HG03045 (cell line): Measurements from ENCODE around the gene EFNB1.

ENCODE experiments used
- ATAC-seq: cut with Tn5 transposase; IDR thresholded peaks from one replicate; pipeline ENCODE4 v1.9.1; 2021; ENCODE audit warnings: mild to moderate bottlenecking, moderate library complexity; ENCODE audit not compliant: unreplicated experiment

Gene EFNB1

DNA sequence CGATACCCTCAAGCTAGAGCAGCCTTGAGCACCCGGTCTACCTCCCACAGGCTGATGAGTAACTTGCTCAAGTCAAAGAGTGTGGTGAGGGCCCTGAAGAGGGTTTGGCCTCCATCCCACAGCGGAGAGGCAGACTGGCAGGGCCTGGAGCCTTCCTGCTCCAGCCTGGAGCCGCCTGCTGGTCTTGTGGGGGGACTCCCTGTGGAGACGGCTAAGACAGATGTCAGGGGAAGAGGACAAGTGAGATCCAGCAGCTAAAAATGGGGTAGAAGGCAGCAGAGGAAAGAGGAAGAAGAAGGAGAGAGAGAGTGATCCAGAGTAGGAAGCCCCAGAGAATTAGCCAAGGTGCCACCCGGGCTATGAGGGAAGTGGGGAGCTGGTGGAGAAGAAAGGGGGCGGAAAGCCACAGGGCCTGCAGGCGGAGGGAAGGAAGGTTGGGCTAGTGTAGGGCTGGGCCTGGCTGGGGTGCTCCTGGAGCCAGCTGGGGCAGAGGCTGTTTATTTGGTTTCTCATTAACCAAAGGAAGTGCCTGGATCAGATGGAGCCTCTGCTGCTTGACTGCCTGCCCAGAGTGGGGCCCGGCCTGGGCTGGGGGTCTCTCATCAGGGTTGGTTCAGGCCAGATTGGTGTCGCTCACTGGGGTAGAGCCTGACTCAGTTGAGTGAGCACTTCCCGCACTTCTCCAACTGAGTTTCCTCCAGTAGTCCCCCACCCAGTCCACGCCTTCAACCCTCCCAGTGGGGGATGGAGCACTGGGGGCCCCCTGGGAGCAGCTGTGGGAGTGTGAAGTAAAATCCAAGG, 14.2 kb downstream of the EFNB1 start:
- ATAC-seq, result no peak

DNA sequence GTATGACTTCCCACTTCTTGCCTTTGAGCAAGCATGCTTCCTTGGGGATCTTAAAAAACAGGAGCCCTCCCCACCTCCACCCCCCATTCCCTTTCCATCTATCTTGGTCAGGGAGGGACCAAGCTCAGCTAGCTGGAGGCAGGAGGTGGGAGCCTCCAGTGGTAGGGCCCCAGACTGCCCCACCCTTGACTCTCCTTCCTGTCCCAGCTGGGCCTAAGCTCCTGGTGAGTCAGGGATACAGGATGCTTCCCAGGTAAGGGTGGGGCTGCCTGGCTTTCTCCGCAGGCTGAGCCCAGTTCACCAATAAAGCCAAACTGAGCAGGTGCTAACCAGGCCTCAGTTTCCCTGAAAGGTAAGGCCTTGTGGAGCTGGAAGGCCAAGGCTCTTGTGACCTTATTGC, 15.2 kb downstream of the EFNB1 start:
- no peak for ATAC-seq

DNA sequence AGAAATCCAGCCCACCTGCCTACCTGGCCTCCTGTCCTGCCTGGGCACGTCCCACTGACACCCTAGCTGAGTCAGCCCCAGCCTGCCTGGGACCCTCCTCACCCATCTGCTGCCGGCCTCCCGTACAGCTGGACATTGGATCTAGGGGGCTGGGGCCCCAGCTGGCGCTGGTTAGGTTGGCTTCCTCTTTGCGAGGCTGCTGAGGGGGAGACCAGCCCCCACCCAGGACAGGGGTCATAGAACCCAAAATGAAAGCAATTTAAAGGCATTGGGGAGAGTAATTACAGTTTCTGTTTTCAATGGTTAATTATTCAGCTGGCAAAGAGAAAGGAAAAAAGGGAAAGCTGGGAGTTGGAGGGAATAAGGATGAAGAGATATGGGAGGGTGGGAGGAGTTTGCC, 15.8 kb downstream of the EFNB1 start:
- ATAC-seq, result no peak

DNA sequence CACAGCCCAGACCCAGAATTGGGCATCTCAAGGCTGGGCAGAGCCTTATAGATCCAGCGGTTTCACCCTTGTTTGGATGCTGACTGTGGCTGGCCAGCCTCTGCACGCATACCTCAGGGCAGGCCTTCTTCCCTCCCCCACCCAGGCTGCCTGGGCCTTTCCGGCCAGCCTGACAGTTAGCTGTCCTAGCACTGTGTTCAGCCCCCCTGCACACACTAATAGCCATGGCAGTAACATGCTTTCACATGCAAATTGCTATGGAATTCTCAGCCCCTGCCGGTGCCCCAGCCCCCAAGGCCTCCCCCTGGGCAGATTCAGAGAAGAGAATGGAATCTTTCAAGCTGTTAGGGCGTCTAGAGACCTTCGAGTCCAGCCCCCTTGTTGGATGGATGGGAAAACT, 17.7 kb downstream of the EFNB1 start:
- no peak for ATAC-seq

DNA sequence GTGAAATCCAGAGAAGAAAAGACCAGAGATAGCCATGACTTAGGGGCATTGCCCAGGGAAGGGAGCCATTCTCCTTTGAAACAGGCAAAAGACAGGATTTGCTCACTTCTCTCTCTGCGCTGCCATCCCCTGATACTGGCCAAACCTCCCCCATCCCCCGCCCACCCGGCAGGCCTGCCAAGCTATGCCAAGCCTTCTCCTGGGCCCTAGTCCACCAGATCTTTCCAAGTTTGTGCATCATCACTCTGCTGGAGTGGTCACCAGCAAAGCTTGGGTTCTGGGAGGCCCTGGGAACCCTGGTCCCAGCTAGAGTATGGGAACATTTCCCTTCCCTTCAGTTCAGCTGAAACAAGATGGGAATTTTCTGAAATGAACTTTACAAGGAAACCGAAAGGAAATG, 18.4 kb downstream of the EFNB1 start:
- no peak for ATAC-seq

DNA sequence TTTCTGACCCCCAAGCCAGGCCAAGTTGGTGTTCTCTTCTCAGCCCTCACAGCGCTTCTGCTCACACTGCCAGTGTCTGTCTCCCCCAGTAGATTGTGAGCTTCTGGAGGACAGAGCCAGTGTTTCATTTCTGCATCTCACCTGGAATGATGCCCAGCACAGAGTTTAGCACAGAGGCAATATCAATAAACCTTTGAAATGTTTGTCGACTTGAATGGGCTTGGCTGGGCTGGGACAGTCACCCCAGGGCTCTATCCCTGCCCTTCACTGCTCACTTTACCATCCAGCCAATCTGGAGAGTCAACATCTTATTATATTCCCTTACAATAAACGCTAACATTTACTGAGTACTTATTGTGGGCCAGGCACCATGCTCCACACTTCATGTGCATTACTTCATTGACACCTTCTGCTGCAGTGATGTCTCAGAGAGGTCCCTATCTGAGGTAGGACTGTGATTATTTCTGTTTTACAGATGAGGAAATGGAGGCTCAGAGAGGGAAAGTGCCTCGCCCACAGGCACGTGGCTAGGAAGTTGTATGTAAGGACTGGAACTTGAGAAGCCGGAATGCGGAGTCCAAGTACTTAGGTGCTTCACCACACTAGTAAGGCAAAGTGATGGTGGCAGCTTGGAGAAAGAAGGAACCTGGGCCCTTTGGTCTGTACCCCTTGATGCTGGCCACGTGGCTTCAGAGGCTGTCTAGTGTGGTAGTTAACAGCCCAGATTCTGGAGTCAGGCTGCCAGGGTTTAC, 19.5 kb downstream of the EFNB1 start:
- no peak for ATAC-seq

DNA sequence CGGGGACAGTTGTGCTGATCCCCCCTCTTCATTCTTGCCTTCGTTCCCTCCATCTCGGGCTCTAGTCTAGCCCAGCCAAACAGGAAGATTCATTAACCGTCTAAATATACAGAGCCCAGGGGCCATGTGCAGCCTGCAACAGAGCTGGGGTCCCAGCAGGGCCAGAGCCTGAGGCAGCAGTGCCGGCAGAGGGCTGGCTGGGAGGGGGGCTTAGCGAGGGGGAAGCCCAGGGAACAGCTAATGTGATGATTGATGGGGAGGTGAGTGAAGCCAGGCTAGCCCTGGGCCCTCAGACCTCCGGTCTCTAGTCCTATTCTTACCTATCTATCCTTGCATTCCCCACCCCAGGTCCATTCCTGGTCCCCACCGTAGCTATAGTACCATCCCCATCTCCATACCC, 22.3 kb downstream of the EFNB1 start:
- ATAC-seq, result no peak

DNA sequence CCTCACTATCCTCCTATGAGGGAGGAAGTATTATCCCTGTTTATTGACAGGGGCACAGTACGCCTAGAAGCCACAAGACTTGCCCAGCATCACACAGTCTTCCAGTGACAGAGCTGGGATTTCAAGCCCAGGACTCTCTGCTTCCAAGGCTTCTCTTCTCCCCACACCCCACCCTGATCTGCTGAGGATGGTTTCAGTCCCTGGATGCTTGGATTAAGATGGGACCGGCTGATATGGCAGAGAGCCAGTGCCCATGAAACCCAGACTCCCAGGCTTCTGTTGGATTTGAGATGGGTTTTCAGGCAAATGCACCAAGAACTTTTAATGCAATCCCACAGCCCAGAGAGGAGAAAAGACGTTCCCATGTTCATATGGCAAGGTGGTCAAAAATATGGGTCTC, 23.2 kb downstream of the EFNB1 start:
- ATAC-seq, result no peak

DNA sequence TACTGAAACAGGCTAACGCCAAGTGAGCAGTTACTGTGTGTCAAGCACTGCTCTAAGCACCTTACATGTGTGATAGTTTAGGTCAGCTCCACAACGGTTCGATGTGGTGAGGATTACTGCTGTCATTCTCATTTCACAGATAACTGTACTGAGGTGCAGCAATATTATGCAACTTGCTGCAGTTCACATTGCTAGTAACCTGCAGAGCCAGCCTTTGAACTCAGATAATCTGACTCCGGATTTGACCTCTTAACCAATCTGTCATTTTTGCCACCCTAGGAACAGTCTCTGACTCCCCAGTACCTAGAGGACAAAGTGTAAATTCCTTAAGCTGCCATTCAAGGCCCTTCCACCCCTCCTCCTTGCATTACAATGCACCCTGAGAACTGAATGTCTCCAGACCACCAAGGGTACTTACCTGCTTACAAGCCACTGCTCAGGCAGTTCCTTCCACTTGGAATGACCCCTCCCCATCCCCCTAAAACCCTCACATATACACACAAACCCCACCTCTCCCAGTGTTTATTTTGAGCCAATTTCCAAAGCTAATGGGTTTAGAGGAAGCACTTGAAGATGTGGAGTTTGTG, 24.9 kb downstream of the EFNB1 start:
- no peak for ATAC-seq

DNA sequence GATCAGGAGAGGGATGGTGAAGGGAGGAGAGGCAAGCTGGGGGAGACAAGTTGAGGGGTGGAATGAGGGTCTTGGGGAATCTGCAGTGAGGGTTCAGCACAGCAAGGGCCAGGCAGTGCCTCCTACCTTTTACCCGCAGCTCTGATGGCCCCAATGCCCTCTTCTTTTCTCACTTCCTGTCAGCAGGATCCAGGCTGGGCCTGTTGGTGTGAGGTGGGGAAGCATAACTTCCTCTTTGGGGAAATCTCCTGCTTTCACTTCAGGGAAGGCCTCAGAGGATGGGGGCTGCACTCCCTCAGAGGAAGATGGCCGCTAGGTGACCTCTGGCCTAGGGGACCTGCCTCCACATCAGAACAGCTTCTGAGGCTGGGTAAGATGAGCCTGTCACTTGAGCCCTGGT, 36.5 kb downstream of the EFNB1 start:
- ATAC-seq, result no peak

DNA sequence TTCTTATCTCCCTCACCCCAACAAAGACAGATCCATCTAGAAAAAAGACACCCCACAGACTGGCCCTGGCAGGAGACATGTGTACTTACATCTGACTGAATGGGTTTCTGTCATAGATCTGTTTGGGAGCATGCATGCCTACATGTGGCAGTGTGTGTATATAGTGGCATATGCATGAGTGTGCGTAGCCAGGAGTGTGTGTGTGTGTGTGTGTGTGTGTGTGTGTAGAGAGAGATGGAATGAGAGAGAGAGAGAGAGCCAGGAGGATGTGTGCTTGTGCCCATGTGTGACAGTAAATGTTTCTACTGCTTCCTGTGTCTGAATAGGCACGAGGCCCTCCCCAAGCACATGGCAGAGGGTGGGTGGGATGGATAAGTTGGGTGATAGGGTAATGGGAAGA, 37.1 kb downstream of the EFNB1 start:
- no peak for ATAC-seq

DNA sequence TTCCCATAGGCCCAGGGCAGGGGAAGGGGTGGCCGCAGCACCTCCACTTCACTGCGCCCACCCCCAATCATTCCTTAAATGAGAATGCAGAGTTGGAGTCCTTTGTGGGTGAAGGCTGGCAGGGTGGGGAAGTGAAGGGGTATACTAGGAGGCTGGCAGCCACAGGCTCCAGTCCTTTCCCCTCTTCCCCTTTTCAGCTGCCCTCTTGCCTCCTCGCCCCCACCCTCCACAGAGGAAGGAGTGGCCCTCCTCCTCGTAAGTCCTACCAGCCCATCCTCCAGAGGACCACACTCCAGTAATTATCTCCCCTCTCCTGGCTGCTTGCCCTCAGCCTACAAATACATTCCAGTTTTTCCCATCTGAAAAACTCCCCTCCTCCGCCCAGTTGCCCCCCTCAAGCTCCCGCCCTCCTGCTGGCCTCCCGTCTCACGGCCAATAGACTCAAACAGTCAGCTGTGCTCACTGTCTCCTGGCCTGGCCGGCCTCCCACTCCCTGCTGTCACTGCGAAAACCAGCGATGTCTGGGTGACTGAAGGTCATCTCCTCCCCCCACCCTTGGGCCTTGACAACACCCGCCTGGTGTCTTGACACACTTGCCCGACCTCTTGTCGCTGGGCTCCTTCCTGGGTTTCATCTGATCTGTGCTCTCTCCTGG, 38.8 kb downstream of the EFNB1 start:
- no peak for ATAC-seq

DNA sequence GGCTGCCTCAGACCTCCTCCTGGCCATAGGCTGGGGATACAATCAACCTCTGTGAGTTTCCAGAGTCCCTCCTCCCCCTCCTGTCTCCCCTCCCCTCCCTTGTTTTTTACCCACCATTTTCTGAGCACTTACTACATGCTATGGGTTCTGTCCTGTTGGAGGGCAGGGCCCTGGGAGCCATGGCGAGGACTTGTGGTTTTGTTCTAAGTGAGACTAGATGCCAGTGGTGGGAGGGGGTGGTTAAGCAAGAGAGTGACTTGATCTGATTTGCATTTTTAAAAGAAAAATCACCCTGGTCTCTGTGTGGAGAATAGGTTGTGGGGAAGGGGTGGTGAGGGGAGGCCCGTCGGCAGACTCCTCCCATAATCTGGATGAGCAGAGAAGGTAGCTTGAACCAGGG, 39.5 kb downstream of the EFNB1 start:
- no peak for ATAC-seq

DNA sequence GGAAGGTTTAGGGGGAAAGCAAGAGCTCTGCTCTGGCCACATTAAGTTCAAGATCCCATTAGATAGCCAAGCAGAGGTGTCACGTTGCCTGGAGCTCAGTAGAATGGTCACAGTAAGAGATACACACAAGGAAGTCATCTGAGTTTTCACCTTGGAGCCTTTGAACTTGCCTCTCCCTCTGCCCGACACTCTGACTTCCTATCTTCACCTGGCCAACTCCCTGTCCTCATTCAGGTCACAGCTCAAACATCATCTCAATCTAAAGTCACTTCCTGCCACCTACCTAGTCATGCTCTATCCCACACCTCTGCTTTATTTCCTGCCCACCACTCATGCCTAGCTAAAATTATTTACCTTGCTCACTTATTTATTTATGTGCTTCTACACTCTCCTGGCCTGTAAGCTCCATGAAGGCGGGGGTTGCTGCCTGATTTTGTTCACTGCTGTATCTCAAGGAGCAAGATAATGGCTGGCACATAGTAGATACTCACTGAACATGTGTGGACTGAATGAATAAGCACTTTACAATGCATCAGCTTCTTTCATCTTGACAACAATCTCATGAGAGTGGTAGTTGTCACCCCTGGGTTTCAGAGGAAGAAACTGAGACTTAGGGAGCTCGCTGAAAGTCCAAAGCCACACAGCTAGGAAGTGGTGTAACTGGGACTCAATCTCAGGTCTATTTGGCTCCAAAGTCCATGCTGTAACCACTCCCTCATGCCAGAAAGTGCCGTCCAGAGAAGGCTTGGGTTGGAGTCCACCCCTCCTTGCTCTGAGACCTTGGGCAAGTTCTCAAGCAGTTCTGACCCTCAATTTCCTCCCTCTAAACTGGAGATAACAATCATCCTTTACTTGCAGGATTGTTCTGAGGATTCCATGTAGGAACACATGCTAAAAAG, 40.3 kb downstream of the EFNB1 start:
- no peak for ATAC-seq

DNA sequence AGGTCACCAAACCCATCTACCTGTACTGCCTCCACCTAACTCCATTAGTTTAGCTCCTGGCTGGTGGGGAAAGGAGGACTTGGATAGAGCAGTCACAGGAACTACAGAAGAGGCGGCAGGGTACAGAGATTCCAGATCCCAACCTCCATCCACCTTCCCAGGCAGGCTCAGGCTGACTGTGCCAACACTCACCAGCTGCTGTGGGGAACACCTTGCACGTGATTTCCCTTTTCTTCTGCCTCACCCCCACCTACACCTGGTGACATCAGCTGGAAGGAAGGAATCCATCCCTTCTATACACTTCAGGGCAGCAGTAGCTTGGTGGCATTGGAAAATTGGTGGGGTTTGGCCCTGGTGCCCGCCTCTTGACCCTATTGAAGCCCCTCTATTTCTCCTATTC, 41.5 kb downstream of the EFNB1 start:
- ATAC-seq, result no peak

DNA sequence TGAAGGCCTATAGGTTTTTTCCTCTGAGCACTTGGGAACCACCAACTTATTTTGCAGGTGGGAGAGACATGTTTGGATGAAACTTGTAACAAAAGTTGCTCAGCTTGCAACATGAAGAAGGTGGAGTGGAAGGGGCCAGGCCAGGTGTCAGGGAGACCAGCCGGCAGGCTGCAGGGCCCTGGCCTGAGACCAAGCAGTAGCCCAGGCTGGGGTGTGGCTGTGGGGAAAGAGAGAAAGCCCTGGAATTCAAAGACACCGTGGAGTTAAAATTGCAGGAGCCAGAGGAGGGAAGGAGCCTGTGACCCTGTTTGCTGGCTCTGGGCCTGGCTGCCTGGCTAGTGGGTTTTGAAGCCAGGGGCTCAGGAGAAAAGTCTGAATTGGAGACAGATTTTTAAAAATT, 43.4 kb downstream of the EFNB1 start:
- ATAC-seq, result no peak

DNA sequence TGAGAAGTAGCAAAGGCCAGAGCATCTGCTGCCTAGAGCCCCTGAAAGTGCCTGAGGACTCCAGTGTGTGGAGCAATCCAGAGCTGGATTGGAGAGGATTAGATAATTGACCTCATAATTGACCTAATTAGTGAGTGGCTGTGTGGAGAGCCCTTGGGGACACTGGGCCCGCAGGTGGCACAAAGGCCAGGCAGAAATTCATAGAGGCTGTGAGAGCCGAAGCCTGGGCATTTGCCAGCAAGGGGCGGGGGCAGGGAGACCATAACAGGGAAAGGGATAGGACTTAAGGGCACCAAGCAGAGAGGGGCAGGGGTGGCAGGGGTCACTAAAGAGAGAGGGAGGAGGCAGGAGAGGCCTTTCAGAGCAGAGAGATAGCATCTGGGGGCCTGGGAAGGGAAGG, 45.3 kb downstream of the EFNB1 start:
- ATAC-seq, result no peak

DNA sequence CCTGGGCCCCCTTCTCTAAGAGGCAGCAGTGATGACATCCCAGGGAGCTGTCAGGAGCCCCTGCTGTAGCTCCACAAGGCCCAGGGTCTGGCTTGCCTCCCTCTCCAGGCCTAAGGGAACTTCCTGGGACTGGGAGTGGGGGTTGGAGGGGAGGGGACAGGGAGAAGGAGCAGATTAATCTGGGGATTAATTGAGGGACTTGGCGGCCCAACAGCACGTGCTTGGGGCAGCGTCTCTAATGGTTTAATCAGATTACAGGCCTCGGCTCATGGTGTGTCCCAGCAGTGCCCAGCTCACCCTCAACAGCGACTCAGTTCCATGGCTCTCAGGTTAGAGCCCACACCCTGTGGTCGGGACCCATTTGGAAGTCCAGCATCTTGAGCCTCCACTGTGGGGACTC, 47.9 kb downstream of the EFNB1 start:
- ATAC-seq, result no peak

DNA sequence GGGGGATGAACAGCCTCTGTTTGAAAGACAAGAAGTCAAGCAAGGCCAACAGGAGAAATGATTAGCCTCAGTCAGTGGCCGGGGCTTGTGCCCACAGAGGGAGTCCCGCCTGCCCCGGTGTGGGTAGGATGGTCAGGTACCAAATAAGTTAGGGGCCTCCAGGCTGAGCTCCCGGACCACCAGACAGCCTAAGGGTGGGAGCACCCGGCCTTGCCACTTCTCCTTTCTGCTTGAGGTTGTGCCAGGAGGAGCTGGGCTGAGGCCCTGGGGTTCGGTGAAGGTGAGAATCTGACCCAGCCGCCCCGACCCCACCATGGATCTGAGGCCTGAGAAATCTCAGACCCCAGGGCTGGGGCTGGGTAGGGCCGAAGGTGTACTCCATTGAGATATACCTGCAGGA, 48.8 kb downstream of the EFNB1 start:
- ATAC-seq, result no peak

DNA sequence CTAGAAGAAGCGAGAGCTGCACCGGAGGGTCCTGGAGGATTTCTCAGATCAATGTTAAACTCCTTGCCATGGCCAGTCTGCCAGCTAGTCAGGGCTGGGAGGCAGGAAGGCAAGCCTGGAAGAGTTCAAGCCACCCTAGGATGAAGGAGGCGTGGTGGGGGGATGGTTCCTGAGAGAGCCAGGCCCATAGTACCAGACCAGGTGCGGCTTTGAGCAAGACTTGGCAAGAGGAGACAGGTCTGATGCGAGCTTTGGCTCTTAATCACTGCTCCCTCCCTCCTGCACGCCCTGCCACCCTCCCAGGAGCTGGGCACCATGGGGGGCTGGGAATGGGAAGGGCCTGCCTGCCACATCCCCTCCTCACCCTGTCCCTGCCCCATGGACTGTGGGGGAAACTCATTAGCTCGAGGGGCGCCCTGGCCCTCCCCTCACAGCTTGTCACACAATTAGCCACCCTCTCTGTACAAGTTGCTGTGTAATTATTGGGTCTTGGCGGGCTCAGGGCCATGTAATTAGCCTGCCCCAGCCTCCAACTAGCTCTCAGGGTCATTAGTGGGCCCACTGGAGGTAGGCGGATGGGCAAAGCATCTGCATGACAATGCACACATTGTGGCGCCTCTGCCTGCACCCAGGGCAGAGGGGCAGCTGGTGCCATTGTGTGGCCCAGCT, 50.3 kb downstream of the EFNB1 start:
- no peak for ATAC-seq
